K562 (cell line): ENCODE measurements around the gene ZBTB20. TPM values are rescaled to one million over a fixed set of nuclear protein-coding genes. Genes with fewer than 3 reads are reported as not detected.

Experiments
- ATAC-seq: fragments of 200-7000 bp; cut with Tn5 transposase; 3 replicates; pipeline ENCODE4 v1.9.1; 2020; ENCODE audit warnings: moderate library complexity
- BruUV-seq: library from RNA; stranded (reverse); fragments of 400-500 nt; replicated peaks from 2 replicates; lab custom pipeline; 2021; lab: Mats Ljungman, UMichigan
- CTCF ChIA-PET: fragments of 300-600 bp; formaldehyde crosslinking; extraction: SDS; loops from one replicate; lab custom pipeline; 2021; ENCODE audit warnings: low intra/inter-chr PET ratio; lab: Yijun Ruan, JAX
- POLR2A ChIA-PET: fragments of 300-600, 350-650 bp; sonication (Branson Sonifier 250); formaldehyde crosslinking; extraction: SDS; loops from one replicate; lab custom pipeline; 2021; ENCODE audit warnings: antibody characterized with exemption, inconsistent platforms; lab: Yijun Ruan, JAX
- DNase-seq, 4 experiments: peaks; one replicate each; pipeline versions ENCODE4 v3.0.0 to v3.0.0-alpha.2; 2011 to 2018; ENCODE audit warnings: low spot score in 3 of 4, mixed read lengths in 3 of 4; ENCODE audit errors: extremely low read depth in 1 of 4
- FAIRE-seq: peaks from 2 replicates; lab custom pipeline; 2011; peaks lifted over from hg19 to GRCh38; lab: Jason Lieb, UNC
- H2AFZ ChIP-seq: 2 replicates; pipeline ENCODE4 v1.6.0; 2011; ENCODE audit warnings: low read depth, low read length, control low read depth, inconsistent platforms
- H3K27ac ChIP-seq: fragments of 200-600 bp; 3 replicates; pipeline ENCODE4 v1.8.0; 2011; ENCODE audit warnings: low read depth, mild to moderate bottlenecking, control low read depth, inconsistent platforms, low read length, moderate library complexity, mixed read lengths; ENCODE audit errors: extremely low read depth
- H3K27me3 ChIP-seq, 2 experiments: fragments of 300-600 bp in 1 of 2; 2 replicates in 1 of 2; 3 replicates in 1 of 2; pipeline versions ENCODE4 v1.6.0 to v1.8.0; 2011; ENCODE audit warnings: inconsistent platforms in 2 of 2, low read length in 2 of 2, mild to moderate bottlenecking in 1 of 2, mixed read lengths in 1 of 2, moderate library complexity in 1 of 2; ENCODE audit not compliant: control insufficient read depth in 2 of 2, insufficient read depth in 2 of 2
- H3K36me3 ChIP-seq: fragments of 300-600 bp; 3 replicates; pipeline ENCODE4 v1.8.0; 2011; ENCODE audit warnings: mild to moderate bottlenecking, low read length, inconsistent platforms; ENCODE audit not compliant: control insufficient read depth, insufficient read depth
- H3K4me1 ChIP-seq, 2 experiments: fragments of 200-600 bp in 1 of 2; replicated peaks in 1 of 2; 2 replicates in 1 of 2; 3 replicates in 1 of 2; pipeline versions ENCODE4 v1.5.1 to v1.8.0; 2011; ENCODE audit warnings: inconsistent platforms in 2 of 2, low read length in 2 of 2, mild to moderate bottlenecking in 1 of 2, mixed read lengths in 1 of 2, moderate library complexity in 1 of 2; ENCODE audit not compliant: control insufficient read depth in 2 of 2, insufficient read depth in 2 of 2
- H3K4me2 ChIP-seq: 2 replicates; pipeline ENCODE4 v1.6.1; 2011; ENCODE audit warnings: low read length, control low read depth, inconsistent platforms, mixed read lengths; ENCODE audit not compliant: insufficient read depth
- H3K4me3 ChIP-seq: fragments of 200-600 bp; sonication (generic), shearing (Covaris generic); 2 replicates; pipeline ENCODE4 v1.5.1; 2016; ENCODE audit warnings: control low read depth, inconsistent platforms
- H3K79me2 ChIP-seq: fragments of 200-600 bp; 3 replicates; pipeline ENCODE4 v1.8.0; 2011; ENCODE audit warnings: low read length, inconsistent platforms; ENCODE audit not compliant: control insufficient read depth, insufficient read depth
- H3K9ac ChIP-seq, 2 experiments: 2 replicates each; pipeline versions ENCODE4 v1.6.0 to v1.6.1; 2011; ENCODE audit warnings: low read depth in 2 of 2, low read length in 2 of 2, control low read depth in 1 of 2, inconsistent platforms in 1 of 2, mild to moderate bottlenecking in 1 of 2, mixed read lengths in 1 of 2; ENCODE audit not compliant: insufficient read depth in 1 of 2
- H3K9me1 ChIP-seq: one replicate; pipeline ENCODE4 v1.6.0; 2011; ENCODE audit warnings: inconsistent platforms, mild to moderate bottlenecking, low read length, moderate library complexity; ENCODE audit not compliant: control insufficient read depth, insufficient read depth
- H3K9me3 ChIP-seq: replicated peaks from 2 replicates; pipeline ENCODE4 v1.5.1; 2011; ENCODE audit warnings: low read depth, low read length, inconsistent platforms; ENCODE audit not compliant: control insufficient read depth, insufficient read depth
- H4K20me1 ChIP-seq: replicated peaks from 2 replicates; pipeline ENCODE4 v1.6.1; 2011; ENCODE audit warnings: low read length, inconsistent platforms, mixed read lengths; ENCODE audit not compliant: control insufficient read depth, insufficient read depth
- BRD9 ChIP-seq: fragments of 450-650 bp; IDR thresholded peaks from 2 replicates; pipeline ENCODE4 v1.6.1; 2018; ENCODE audit warnings: low read depth; ENCODE audit not compliant: partially characterized antibody
- ELF1 ChIP-seq: fragments of 200-800 bp; sonication (Bioruptor generic); IDR thresholded peaks from 2 replicates; pipeline ENCODE4 v1.6.1; 2016; ENCODE audit warnings: missing genetic modification characterization, missing compliant biosample characterization
- HMG20B ChIP-seq: fragments of 250-450 bp; sonication (Bioruptor Pico); IDR thresholded peaks from 2 replicates; pipeline ENCODE4 v1.5.0; 2021; ENCODE audit warnings: mild to moderate bottlenecking
- MCM5 ChIP-seq: fragments of 450-650 bp; IDR thresholded peaks from 2 replicates; pipeline ENCODE4 v1.6.1; 2016; ENCODE audit warnings: low read depth
- NCOA4 ChIP-seq: fragments of 450-650 bp; IDR thresholded peaks from 2 replicates; pipeline ENCODE4 v1.6.1; 2018; ENCODE audit warnings: mild to moderate bottlenecking; ENCODE audit not compliant: partially characterized antibody
- RBBP5 ChIP-seq: fragments of 200-600 bp; sonication (generic); IDR thresholded peaks from 2 replicates; pipeline ENCODE4 v1.6.1; 2012; ENCODE audit warnings: borderline replicate concordance, mild to moderate bottlenecking, low read length, control low read depth, inconsistent platforms; ENCODE audit not compliant: insufficient read depth, poor library complexity, severe bottlenecking
- ZBTB7A ChIP-seq: IDR thresholded peaks from 2 replicates; pipeline ENCODE4 v1.6.1; 2011; ENCODE audit warnings: low read depth, mild to moderate bottlenecking, low read length, moderate library complexity, borderline replicate concordance; ENCODE audit not compliant: control insufficient read depth
- WGBS: fragments of 100-300 bp; shearing (Covaris generic); methylation state at CpG from one replicate; pipeline ENCODE4 v1.1.6; 2016; ENCODE audit warnings: low coverage, mixed read lengths; ENCODE audit not compliant: insufficient coverage; ENCODE audit errors: missing lambda C conversion rate; 5-methylcytosine and 5-hydroxymethylcytosine counted together
- in situ Hi-C: fragments of 300-500 bp; cut with MboI; formaldehyde crosslinking; loops from 4 replicates; pipeline ENCODE4 v1.15.0; 2018; ENCODE audit warnings: inconsistent platforms, mixed read lengths
- intact Hi-C: fragments of 100-400 bp; cut with micrococcal nuclease; formaldehyde crosslinking; loops from 2 replicates; pipeline ENCODE4 v1.14.2; 2022
- polyA plus RNA-seq, 8 experiments: library from polyadenylated mRNA; depleted of rRNA in 4 of 8; stranded (reverse) in 5 of 8; unstranded in 3 of 8; fragments of >200 nt; fragmentation: Nextera tagmentation in 2 of 8; fragmentation: Illumina TruSeq in 1 of 8; extraction: Ambion mirVana in 2 of 8; extraction: Trizol in 1 of 8; gene quantifications; 2 replicates each; pipeline versions ENCODE4 v1.2.1 to v1.2.3, GENCODE V29; 2011 to 2014; ENCODE audit warnings: inconsistent platforms in 1 of 8, missing spikeins in 1 of 8
- total RNA-seq, 7 experiments: library from RNA; depleted of rRNA in 6 of 7; stranded (reverse); fragments of >200 nt in 6 of 7; fragmentation: Illumina TruSeq in 2 of 7; extraction: Trizol in 2 of 7; gene quantifications; 2 replicates each; pipeline versions ENCODE4 v1.2.1 to v1.2.3, GENCODE V29; 2011 to 2021; ENCODE audit warnings: low replicate concordance in 1 of 7
- TF ChIP-seq, protein P1 (sequence below): fragments of 250-450 bp; sonication (Bioruptor Pico); IDR thresholded peaks from 2 replicates; pipeline ENCODE4 v1.9.0; 2021; ENCODE audit warnings: mild to moderate bottlenecking
- TF ChIP-seq, protein P2 (sequence below): fragments of 450-650 bp; IDR thresholded peaks from 2 replicates; pipeline ENCODE4 v1.6.1; 2018; ENCODE audit warnings: mild to moderate bottlenecking, low read depth; ENCODE audit not compliant: partially characterized antibody
- TF ChIP-seq, protein P3 (sequence below): fragments of 450-650 bp; formaldehyde crosslinking; IDR thresholded peaks from 2 replicates; pipeline ENCODE4 v1.4.0; 2020; ENCODE audit warnings: mild to moderate bottlenecking, moderate library complexity

ZBTB20 gene
- total and polyA plus RNA-seq, 9 of the 15 experiments (the other 6 are each of a cell fraction or from before 2014, with no cell fraction given) = 0.17 to 1.7 (median 0.45) TPM

DNA sequence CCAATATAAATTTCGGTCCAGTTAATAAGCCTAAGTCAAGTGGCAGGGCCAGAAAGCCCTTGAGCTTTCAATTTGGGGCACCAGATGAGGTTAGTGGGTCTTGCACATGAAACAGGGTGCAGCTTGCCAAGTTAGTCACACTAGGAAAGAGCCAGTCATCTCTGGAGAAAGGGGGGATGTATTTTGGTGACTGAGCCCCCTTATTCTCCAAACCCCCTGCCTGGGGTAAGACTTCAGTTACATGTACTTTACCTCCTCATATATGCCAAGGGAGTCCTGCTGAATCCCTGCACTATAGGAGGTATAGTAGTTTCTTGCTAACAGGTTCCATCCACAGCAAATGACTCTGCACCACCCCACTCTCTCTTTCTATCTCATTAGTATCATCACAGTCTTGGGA is 790.6 kb downstream of the ZBTB20 start:
- Histone ChIP-seq H3K9me1 (no peaks in the 10 kb centered on the region), H3K27ac (no peak overlapping the region), H3K9me3 (no peaks in the 10 kb centered on the region), H3K79me2 (no peaks in the 10 kb centered on the region), H3K36me3 (no peaks in the 10 kb centered on the region), H2AFZ (no peak overlapping the region), H3K9ac (no peak overlapping the region), H3K4me2 (no peak overlapping the region), H3K4me3 (no peak overlapping the region), H4K20me1 (no peaks in the 10 kb centered on the region), H3K27me3 (peaks cover 0 to 4% of the 10 kb centered on the region in 2 experiments; a peak in 2 of 5 replicates), H3K4me1 (no peaks in the 10 kb centered on the region)
- ATAC-seq (no peak), FAIRE-seq (no peak), DNase-seq (no peak)
- 0% methylated on average over 1 of the region's 1 CpG for WGBS
- in situ Hi-C loops (no loop called here), intact Hi-C loops (no loop called here)
- CTCF ChIA-PET = no interaction called here
- POLR2A ChIA-PET = interaction anchor here (0.5 kb wide), 1 partner anchor 95 kb away, joined by 3 read pairs; no protein-coding TSS in a partner anchor
- no TSS peak for BruUV-seq
- TF ChIP-seq NCOA4 (no peak), HMG20B (CRISPR knock-in tag) (no peak), BRD9 (no peak), MCM5 (no peak), RBBP5 (no peak), ELF1 (no peak), ZBTB7A (no peak)
- TF ChIP-seq, protein P1, sequence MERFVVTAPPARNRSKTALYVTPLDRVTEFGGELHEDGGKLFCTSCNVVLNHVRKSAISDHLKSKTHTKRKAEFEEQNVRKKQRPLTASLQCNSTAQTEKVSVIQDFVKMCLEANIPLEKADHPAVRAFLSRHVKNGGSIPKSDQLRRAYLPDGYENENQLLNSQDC (CRISPR knock-in tag) = no peak
- TF ChIP-seq, protein P2, sequence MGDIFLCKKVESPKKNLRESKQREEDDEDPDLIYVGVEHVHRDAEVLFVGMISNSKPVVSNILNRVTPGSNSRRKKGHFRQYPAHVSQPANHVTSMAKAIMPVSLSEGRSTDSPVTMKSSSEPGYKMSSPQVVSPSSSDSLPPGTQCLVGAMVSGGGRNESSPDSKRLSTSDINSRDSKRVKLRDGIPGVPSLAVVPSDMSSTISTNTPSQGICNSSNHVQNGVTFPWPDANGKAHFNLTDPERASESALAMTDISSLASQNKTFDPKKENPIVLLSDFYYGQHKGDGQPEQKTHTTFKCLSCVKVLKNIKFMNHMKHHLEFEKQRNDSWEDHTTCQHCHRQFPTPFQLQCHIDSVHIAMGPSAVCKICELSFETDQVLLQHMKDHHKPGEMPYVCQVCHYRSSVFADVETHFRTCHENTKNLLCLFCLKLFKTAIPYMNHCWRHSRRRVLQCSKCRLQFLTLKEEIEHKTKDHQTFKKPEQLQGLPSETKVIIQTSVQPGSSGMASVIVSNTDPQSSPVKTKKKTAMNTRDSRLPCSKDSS = no peak
- TF ChIP-seq, protein P3, sequence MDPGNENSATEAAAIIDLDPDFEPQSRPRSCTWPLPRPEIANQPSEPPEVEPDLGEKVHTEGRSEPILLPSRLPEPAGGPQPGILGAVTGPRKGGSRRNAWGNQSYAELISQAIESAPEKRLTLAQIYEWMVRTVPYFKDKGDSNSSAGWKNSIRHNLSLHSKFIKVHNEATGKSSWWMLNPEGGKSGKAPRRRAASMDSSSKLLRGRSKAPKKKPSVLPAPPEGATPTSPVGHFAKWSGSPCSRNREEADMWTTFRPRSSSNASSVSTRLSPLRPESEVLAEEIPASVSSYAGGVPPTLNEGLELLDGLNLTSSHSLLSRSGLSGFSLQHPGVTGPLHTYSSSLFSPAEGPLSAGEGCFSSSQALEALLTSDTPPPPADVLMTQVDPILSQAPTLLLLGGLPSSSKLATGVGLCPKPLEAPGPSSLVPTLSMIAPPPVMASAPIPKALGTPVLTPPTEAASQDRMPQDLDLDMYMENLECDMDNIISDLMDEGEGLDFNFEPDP = no peak
